ENCODE data around the gene CLCN7.

The CLCN7 gene

GRCh38 chr16:1398826-1399581 is 75.8 kb downstream of the CLCN7 start:
- no peak overlapping the region for H2AK5ac ChIP-seq (ENCODE audit: low read length)
- H3K27me3 ChIP-seq (ENCODE audit: insufficient read depth, low read length, poor library complexity) = no peaks in the 10 kb centered on the region
- H3K4me1 ChIP-seq (ENCODE audit: control insufficient read depth, low read depth, low read length) = no peaks in the 10 kb centered on the region
- H3K18ac ChIP-seq (ENCODE audit: low read length) = no peak overlapping the region
- H2BK15ac ChIP-seq (replicated peaks; ENCODE audit: low read depth) = no peak overlapping the region
- no peaks in the 10 kb centered on the region for H3K79me2 ChIP-seq (ENCODE audit: control insufficient read depth, insufficient read depth, low read length)
- H2BK5ac ChIP-seq (ENCODE audit: low read length) = no peak overlapping the region
- no peak for DNase-seq
- no peak overlapping the region for H3K56ac ChIP-seq (ENCODE audit: low read length)
- no peak overlapping the region for H4K5ac ChIP-seq (ENCODE audit: low read length)
- H3K9ac ChIP-seq (ENCODE audit: low read length) = no peak overlapping the region
- no peak overlapping the region for H3K4me3 ChIP-seq (ENCODE audit: low read length)
- no CpG with 5 or more reads among the region's 38 CpGs for WGBS (ENCODE audit: extremely low coverage, insufficient coverage, low lambda C conversion rate)
- H3K79me1 ChIP-seq (ENCODE audit: low read length) = no peaks in the 10 kb centered on the region
- no peak overlapping the region for H2BK120ac ChIP-seq (ENCODE audit: low read depth, low read length)
- H3K23ac ChIP-seq (ENCODE audit: low read length) = no peak overlapping the region
- no peak overlapping the region for H3K4ac ChIP-seq (ENCODE audit: low read depth, low read length)
- H4K8ac ChIP-seq (ENCODE audit: low read depth, low read length) = no peak overlapping the region
- H3K27ac ChIP-seq (ENCODE audit: low read depth, low read length) = no peak overlapping the region
- no peak overlapping the region for H3K4me2 ChIP-seq (ENCODE audit: low read length)
- no peaks in the 10 kb centered on the region for H3K36me3 ChIP-seq (ENCODE audit: control insufficient read depth, insufficient read depth, low read length)

- no peak overlapping the region for H3K4ac ChIP-seq (ENCODE audit: low read depth, low read length)
- H4K8ac ChIP-seq (ENCODE audit: low read depth, low read length) = no peak overlapping the region
- H3K36me3 ChIP-seq (ENCODE audit: control insufficient read depth, insufficient read depth, low read length) = no peaks in the 10 kb centered on the region
- H3K79me2 ChIP-seq (ENCODE audit: control insufficient read depth, insufficient read depth, low read length) = no peaks in the 10 kb centered on the region
- H3K27me3 ChIP-seq (ENCODE audit: insufficient read depth, low read length, poor library complexity) = no peaks in the 10 kb centered on the region
- H2BK120ac ChIP-seq (ENCODE audit: low read depth, low read length) = no peak overlapping the region
- H2BK5ac ChIP-seq (ENCODE audit: low read length) = no peak overlapping the region
- no CpG with 5 or more reads among the region's 9 CpGs for WGBS (ENCODE audit: extremely low coverage, insufficient coverage, low lambda C conversion rate)
- no peaks in the 10 kb centered on the region for H3K4me1 ChIP-seq (ENCODE audit: control insufficient read depth, low read depth, low read length)
- no peak overlapping the region for H3K18ac ChIP-seq (ENCODE audit: low read length)
- H4K5ac ChIP-seq (ENCODE audit: low read length) = no peak overlapping the region
- no peak overlapping the region for H3K9ac ChIP-seq (ENCODE audit: low read length)
- H3K4me3 ChIP-seq (ENCODE audit: low read length) = no peak overlapping the region
- no peak overlapping the region for H3K4me2 ChIP-seq (ENCODE audit: low read length)
- H3K23ac ChIP-seq (ENCODE audit: low read length) = no peak overlapping the region
- no peak for DNase-seq
- H3K27ac ChIP-seq (ENCODE audit: low read depth, low read length) = no peak overlapping the region
- H2AK5ac ChIP-seq (ENCODE audit: low read length) = no peak overlapping the region
- no peak overlapping the region for H3K56ac ChIP-seq (ENCODE audit: low read length)
- no peak overlapping the region for H2BK15ac ChIP-seq (replicated peaks; ENCODE audit: low read depth)
- no peaks in the 10 kb centered on the region for H3K79me1 ChIP-seq (ENCODE audit: low read length)
Observed at GRCh38 chr16:1398351-1398750, 76.5 kb downstream of the CLCN7 start.

GRCh38 chr16:1397779-1398178 is 77.0 kb downstream of the CLCN7 start:
- no peak overlapping the region for H3K23ac ChIP-seq (ENCODE audit: low read length)
- no peak overlapping the region for H2BK5ac ChIP-seq (ENCODE audit: low read length)
- H3K4me2 ChIP-seq (ENCODE audit: low read length) = no peak overlapping the region
- no CpG with 5 or more reads among the region's 21 CpGs for WGBS (ENCODE audit: extremely low coverage, insufficient coverage, low lambda C conversion rate)
- H3K4me1 ChIP-seq (ENCODE audit: control insufficient read depth, low read depth, low read length) = no peaks in the 10 kb centered on the region
- H2BK120ac ChIP-seq (ENCODE audit: low read depth, low read length) = no peak overlapping the region
- H3K27me3 ChIP-seq (ENCODE audit: insufficient read depth, low read length, poor library complexity) = no peaks in the 10 kb centered on the region
- no peak overlapping the region for H3K27ac ChIP-seq (ENCODE audit: low read depth, low read length)
- no peak for DNase-seq
- no peak overlapping the region for H2AK5ac ChIP-seq (ENCODE audit: low read length)
- no peak overlapping the region for H4K8ac ChIP-seq (ENCODE audit: low read depth, low read length)
- no peak overlapping the region for H3K9ac ChIP-seq (ENCODE audit: low read length)
- no peak overlapping the region for H3K4ac ChIP-seq (ENCODE audit: low read depth, low read length)
- no peaks in the 10 kb centered on the region for H3K36me3 ChIP-seq (ENCODE audit: control insufficient read depth, insufficient read depth, low read length)
- no peak overlapping the region for H3K18ac ChIP-seq (ENCODE audit: low read length)
- no peak overlapping the region for H3K4me3 ChIP-seq (ENCODE audit: low read length)
- no peak overlapping the region for H4K5ac ChIP-seq (ENCODE audit: low read length)
- H2BK15ac ChIP-seq (replicated peaks; ENCODE audit: low read depth) = no peak overlapping the region
- H3K79me2 ChIP-seq (ENCODE audit: control insufficient read depth, insufficient read depth, low read length) = no peaks in the 10 kb centered on the region
- H3K56ac ChIP-seq (ENCODE audit: low read length) = no peak overlapping the region
- no peaks in the 10 kb centered on the region for H3K79me1 ChIP-seq (ENCODE audit: low read length)

- H3K4ac ChIP-seq (ENCODE audit: low read depth, low read length) = no peak overlapping the region
- no peak overlapping the region for H3K4me2 ChIP-seq (ENCODE audit: low read length)
- H3K79me2 ChIP-seq (ENCODE audit: control insufficient read depth, insufficient read depth, low read length) = no peaks in the 10 kb centered on the region
- no peak overlapping the region for H4K8ac ChIP-seq (ENCODE audit: low read depth, low read length)
- H3K18ac ChIP-seq (ENCODE audit: low read length) = no peak overlapping the region
- DNase-seq = no peak
- H3K4me3 ChIP-seq (ENCODE audit: low read length) = no peak overlapping the region
- H2BK120ac ChIP-seq (ENCODE audit: low read depth, low read length) = no peak overlapping the region
- no peak overlapping the region for H2BK5ac ChIP-seq (ENCODE audit: low read length)
- H4K5ac ChIP-seq (ENCODE audit: low read length) = no peak overlapping the region
- no peaks in the 10 kb centered on the region for H3K79me1 ChIP-seq (ENCODE audit: low read length)
- H3K23ac ChIP-seq (ENCODE audit: low read length) = no peak overlapping the region
- H3K36me3 ChIP-seq (ENCODE audit: control insufficient read depth, insufficient read depth, low read length) = no peaks in the 10 kb centered on the region
- WGBS (ENCODE audit: extremely low coverage, insufficient coverage, low lambda C conversion rate) = no CpG with 5 or more reads among the region's 22 CpGs
- H3K9ac ChIP-seq (ENCODE audit: low read length) = no peak overlapping the region
- H3K4me1 ChIP-seq (ENCODE audit: control insufficient read depth, low read depth, low read length) = no peaks in the 10 kb centered on the region
- no peak overlapping the region for H3K56ac ChIP-seq (ENCODE audit: low read length)
- no peaks in the 10 kb centered on the region for H3K27me3 ChIP-seq (ENCODE audit: insufficient read depth, low read length, poor library complexity)
- H3K27ac ChIP-seq (ENCODE audit: low read depth, low read length) = no peak overlapping the region
- no peak overlapping the region for H2BK15ac ChIP-seq (replicated peaks; ENCODE audit: low read depth)
- no peak overlapping the region for H2AK5ac ChIP-seq (ENCODE audit: low read length)
Observed at GRCh38 chr16:1395444-1396031, 79.3 kb downstream of the CLCN7 start.
